HEK293T (cell line): ENCODE results near the gene TM4SF1.

Experiments used
- CTCF ChIA-PET: fragments of 350-600 bp; formaldehyde crosslinking; extraction: SDS; loops from one replicate; lab custom pipeline; 2021; ENCODE audit warnings: antibody characterized with exemption, inconsistent platforms; lab: Yijun Ruan, JAX
- POLR2A ChIA-PET: fragments of 350-600 bp; formaldehyde crosslinking; extraction: SDS; loops from one replicate; lab custom pipeline; 2020; ENCODE audit warnings: antibody characterized with exemption, inconsistent platforms; lab: Yijun Ruan, JAX
- DNase-seq: peaks from one replicate; pipeline ENCODE4 v3.0.0; 2012; ENCODE audit warnings: mixed read lengths; ENCODE audit errors: extremely low spot score
- ARNT ChIP-seq: fragments of 450-650 bp; IDR thresholded peaks from 2 replicates; pipeline ENCODE4 v1.6.1; 2017; ENCODE audit warnings: mild to moderate bottlenecking
- BHLHE40 ChIP-seq: fragments of 450-650 bp; IDR thresholded peaks from 2 replicates; pipeline ENCODE4 v1.6.1; 2016; ENCODE audit warnings: mild to moderate bottlenecking, moderate library complexity, borderline replicate concordance
- CTBP1 ChIP-seq: fragments of 450-650 bp; IDR thresholded peaks from 2 replicates; pipeline ENCODE4 v1.6.1; 2016; ENCODE audit warnings: borderline replicate concordance
- ELF4 ChIP-seq: fragments of 450-650 bp; IDR thresholded peaks from 2 replicates; pipeline ENCODE4 v1.6.1; 2017; ENCODE audit warnings: antibody characterized with exemption
- FOXA1 ChIP-seq: fragments of 450-650 bp; IDR thresholded peaks from 2 replicates; pipeline ENCODE4 v1.6.1; 2016; ENCODE audit warnings: mild to moderate bottlenecking
- FOXK2 ChIP-seq: fragments of 450-650 bp; IDR thresholded peaks from 2 replicates; pipeline ENCODE4 v1.6.1; 2016; ENCODE audit warnings: mild to moderate bottlenecking
- FOXM1 ChIP-seq: fragments of 450-650 bp; IDR thresholded peaks from 2 replicates; pipeline ENCODE4 v1.6.1; 2017; ENCODE audit warnings: mild to moderate bottlenecking, borderline replicate concordance
- HDGF ChIP-seq: fragments of 450-650 bp; IDR thresholded peaks from 2 replicates; pipeline ENCODE4 v1.6.1; 2017; ENCODE audit warnings: antibody characterized with exemption, borderline replicate concordance
- L3MBTL2 ChIP-seq: fragments of 450-650 bp; conservative IDR thresholded peaks from 2 replicates; pipeline ENCODE4 v1.6.1; 2016; ENCODE audit warnings: mild to moderate bottlenecking
- LEF1 ChIP-seq: fragments of 450-650 bp; IDR thresholded peaks from 2 replicates; pipeline ENCODE4 v1.6.1; 2017; ENCODE audit warnings: mild to moderate bottlenecking, borderline replicate concordance
- NFRKB ChIP-seq: fragments of 450-650 bp; IDR thresholded peaks from 2 replicates; pipeline ENCODE4 v1.6.1; 2016; ENCODE audit warnings: mild to moderate bottlenecking, moderate library complexity
- SP1 ChIP-seq: fragments of 450-650 bp; IDR thresholded peaks from 2 replicates; pipeline ENCODE4 v1.6.1; 2017
- SUZ12 ChIP-seq: fragments of 450-650 bp; IDR thresholded peaks from 2 replicates; pipeline ENCODE4 v1.6.1; 2016; ENCODE audit warnings: mild to moderate bottlenecking
- TARDBP ChIP-seq: fragments of 450-650 bp; IDR thresholded peaks from 2 replicates; pipeline ENCODE4 v1.6.1; 2016
- ZNF384 ChIP-seq: fragments of 450-650 bp; IDR thresholded peaks from 2 replicates; pipeline ENCODE4 v1.6.1; 2016
- TF ChIP-seq, protein P1 (sequence below): fragments of 450-650 bp; IDR thresholded peaks from 2 replicates; pipeline ENCODE4 v1.6.1; 2016

The TM4SF1 gene

DNA sequence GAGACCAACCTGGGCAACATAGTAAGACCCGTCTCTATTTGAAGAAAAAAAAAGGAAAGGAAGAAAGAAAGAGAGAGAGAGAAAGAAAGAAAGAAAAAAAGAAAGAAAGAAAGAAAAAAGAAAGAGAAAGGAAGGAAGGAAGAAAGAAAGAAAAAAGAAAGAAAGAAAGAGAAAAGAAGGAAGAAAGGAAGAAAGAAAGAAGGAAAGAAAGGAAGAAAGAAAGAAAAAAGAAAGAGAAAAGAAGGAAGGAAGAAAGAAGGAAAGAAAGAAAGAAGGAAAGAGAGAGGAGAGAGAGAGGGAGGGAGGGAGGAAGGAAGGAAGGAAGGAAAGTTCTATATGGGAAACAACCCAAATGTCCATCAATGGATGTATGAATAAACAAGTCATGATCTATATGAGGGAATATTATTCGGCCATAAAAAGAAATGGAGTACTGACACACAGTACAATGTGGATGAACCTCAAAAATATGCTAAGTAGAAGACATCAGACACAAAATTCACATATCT is 28.8 kb upstream of the TM4SF1 start:
- no peak for DNase-seq
- TF ChIP-seq ARNT, result no peak
- TF ChIP-seq, protein P1, sequence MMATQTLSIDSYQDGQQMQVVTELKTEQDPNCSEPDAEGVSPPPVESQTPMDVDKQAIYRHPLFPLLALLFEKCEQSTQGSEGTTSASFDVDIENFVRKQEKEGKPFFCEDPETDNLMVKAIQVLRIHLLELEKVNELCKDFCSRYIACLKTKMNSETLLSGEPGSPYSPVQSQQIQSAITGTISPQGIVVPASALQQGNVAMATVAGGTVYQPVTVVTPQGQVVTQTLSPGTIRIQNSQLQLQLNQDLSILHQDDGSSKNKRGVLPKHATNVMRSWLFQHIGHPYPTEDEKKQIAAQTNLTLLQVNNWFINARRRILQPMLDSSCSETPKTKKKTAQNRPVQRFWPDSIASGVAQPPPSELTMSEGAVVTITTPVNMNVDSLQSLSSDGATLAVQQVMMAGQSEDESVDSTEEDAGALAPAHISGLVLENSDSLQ, result no peak
- no peak for TF ChIP-seq ELF4
- TF ChIP-seq LEF1, result no peak
- TF ChIP-seq TARDBP, result no peak
- no peak for TF ChIP-seq FOXM1
- TF ChIP-seq FOXA1, result no peak
- TF ChIP-seq SP1, result no peak
- no peak for TF ChIP-seq FOXK2
- no peak for TF ChIP-seq CTBP1
- TF ChIP-seq L3MBTL2, result no peak
- no peak for TF ChIP-seq SUZ12
- TF ChIP-seq HDGF, result no peak
- no peak for TF ChIP-seq BHLHE40
- no peak for TF ChIP-seq NFRKB
- no peak for TF ChIP-seq ZNF384
- ChIA-PET POLR2A (no interaction called here), CTCF (no interaction called here)

DNA sequence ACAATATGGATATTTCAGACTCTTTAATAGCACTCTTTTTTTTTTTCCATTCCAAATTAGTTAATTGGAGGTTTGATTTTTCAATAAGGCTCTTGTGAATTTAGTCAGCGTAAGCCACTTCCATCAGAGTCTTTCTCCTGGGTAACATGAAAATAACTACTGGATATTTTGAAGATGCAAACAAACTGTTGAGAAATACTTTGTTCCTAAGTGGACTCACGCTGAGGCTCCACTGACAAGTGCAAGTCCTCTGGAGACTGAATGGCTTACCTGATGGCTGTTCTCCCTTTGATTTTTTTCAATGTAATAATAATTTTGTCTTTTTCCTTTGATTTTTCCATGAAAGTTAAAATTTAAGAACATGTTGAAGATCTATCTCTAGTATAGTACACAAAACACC is 26.0 kb upstream of the TM4SF1 start:
- ChIA-PET CTCF (interaction anchor here (0.7 kb wide), 1 partner anchor 51 kb away, joined by 4 read pairs; no protein-coding TSS in a partner anchor), POLR2A (no interaction called here)
- no peak for DNase-seq
- TF ChIP-seq TARDBP, result no peak
- TF ChIP-seq FOXK2, result no peak
- no peak for TF ChIP-seq ZNF384
- no peak for TF ChIP-seq HDGF
- no peak for TF ChIP-seq L3MBTL2
- no peak for TF ChIP-seq ELF4

DNA sequence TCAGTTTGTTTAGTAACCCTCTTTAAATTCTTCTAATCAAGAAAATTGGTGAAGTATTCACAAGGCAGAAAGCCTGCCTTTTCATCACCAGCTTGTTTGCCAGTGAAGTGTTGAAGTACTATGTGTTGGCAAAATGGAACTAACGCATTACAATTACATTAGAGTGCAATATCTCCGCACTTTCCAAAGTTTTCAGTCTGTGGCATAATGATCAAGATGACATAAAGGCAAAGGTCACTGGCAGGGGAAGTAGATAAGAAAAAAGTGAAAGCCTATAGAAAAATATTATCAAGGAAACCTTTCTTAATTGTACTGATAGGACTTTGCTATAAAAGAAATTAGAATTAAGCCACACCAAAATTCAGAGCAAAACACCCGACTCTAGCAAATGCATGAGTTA is 25.0 kb upstream of the TM4SF1 start:
- ChIA-PET CTCF (interaction anchor here (1.0 kb wide), 1 partner anchor 78 kb away, joined by 3 read pairs; no protein-coding TSS in a partner anchor), POLR2A (no interaction called here)
- TF ChIP-seq ARNT, result no peak
- no peak for TF ChIP-seq L3MBTL2
- no peak for TF ChIP-seq SP1
- no peak for TF ChIP-seq LEF1
- TF ChIP-seq HDGF, result no peak
- TF ChIP-seq FOXA1, result no peak
- TF ChIP-seq, protein P1, result no peak
- no peak for TF ChIP-seq TARDBP
- TF ChIP-seq SUZ12, result no peak
- TF ChIP-seq FOXK2, result no peak
- no peak for TF ChIP-seq FOXM1
- no peak for TF ChIP-seq NFRKB
- no peak for TF ChIP-seq BHLHE40
- no peak for DNase-seq

DNA sequence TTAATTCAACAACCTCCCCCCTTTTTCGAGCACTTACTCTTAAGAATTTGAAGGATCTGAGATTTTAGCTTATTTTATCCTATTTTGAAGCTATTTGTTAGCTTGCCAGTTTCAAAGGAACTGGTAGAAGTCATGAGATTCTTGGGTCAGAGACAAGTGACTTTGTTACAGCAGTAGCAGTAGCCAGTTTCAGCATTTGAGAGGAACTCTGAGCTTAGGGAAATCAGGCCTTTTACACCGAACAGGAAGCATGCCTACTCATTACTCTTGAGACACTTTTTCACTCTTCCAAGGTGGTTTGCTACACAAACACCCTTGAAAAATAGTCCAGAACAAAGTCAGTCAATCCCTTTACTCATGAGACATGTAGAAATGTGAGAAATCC is 24.5 kb upstream of the TM4SF1 start:
- ChIA-PET POLR2A (no interaction called here), CTCF (interaction anchor here (0.5 to 1.0 kb wide), 2 partner anchors 50 to 78 kb away, joined by 3 read pairs; no protein-coding TSS in a partner anchor)
- DNase-seq, result no peak
- TF ChIP-seq FOXM1 (no peak), LEF1 (no peak), ZNF384 (no peak), TARDBP (no peak), ELF4 (no peak), NFRKB (no peak), ARNT (no peak), BHLHE40 (no peak), L3MBTL2 (no peak), FOXK2 (no peak), CTBP1 (no peak), SP1 (no peak), HDGF (no peak), FOXA1 (no peak), SUZ12 (no peak)
- TF ChIP-seq, protein P1, result no peak

DNA sequence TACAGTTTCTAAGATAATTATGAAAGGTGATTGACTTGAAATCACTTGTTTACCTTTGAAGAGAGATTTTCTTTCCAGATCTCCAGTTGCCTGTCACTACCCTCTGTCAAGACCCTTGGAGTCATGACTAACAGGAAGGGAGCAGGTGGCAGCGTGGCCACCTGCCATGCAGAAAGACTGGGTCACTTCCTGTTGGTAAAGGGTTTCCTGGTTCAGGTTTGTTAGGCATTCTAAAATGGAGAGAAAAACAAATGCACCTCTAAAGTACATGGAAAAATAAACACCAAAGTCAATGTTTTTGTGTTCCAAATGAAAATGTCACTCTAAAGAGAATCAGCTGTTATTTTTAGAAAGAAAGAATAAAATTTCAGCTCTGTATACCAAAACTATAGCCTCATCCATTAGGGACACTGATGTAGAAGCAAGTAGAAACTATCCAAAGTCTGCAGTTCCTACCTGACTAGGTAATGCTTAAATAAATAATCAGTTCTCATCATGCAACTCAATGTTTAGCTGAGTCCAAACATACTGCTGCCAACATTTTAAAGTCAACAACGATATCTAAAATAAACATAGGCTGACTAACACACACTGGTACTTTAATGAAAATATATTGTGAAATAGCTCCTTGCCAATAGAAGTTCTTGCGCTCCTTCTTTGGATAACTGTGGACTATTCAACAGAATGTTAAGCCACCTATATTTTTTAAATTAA is 23.9 kb upstream of the TM4SF1 start:
- ChIA-PET POLR2A (no interaction called here), CTCF (interaction anchor here (0.5 to 1.0 kb wide), 2 partner anchors 49 to 79 kb away, joined by 3 read pairs; no protein-coding TSS in a partner anchor)
- DNase-seq, result no peak
- TF ChIP-seq ARNT, result no peak

DNA sequence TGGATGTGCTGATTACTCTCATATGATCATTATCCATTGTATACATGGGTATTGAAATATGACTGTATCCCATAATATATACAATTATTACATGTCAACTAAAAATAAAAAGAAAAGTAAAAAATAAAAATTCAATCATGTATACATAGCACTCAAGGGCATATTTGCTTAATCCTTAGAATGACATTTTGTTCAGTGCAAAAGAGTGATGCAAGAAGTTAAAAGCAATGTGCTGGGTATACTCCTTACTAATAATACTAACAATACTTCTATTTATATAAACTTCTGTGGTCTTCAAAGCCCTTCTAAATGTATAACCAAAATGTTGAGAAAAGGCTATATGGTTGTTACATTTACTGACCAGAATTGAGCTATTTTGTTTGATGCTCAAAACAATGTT is 23.2 kb upstream of the TM4SF1 start:
- DNase-seq, result no peak
- TF ChIP-seq CTBP1 (no peak), ELF4 (no peak), FOXM1 (no peak), FOXA1 (no peak), L3MBTL2 (no peak), ARNT (no peak), ZNF384 (no peak), TARDBP (no peak), LEF1 (no peak), BHLHE40 (no peak), FOXK2 (no peak), SP1 (no peak), SUZ12 (no peak), NFRKB (no peak), HDGF (no peak)
- TF ChIP-seq, protein P1, result no peak
- CTCF ChIA-PET, result no interaction called here
- POLR2A ChIA-PET, result no interaction called here
